Smooth muscle cell (in vitro differentiated cells): ENCODE data around the gene GOLGA6L10. TPM values are rescaled to one million over a fixed set of nuclear protein-coding genes. Genes with fewer than 3 reads are reported as not detected.

Experiments
- DNase-seq: peaks from one replicate; lab custom pipeline; 2025; ENCODE audit not compliant: unreplicated experiment; lab: John Stamatoyannopoulos, UW
- H2AFZ ChIP-seq: fragments of 200-600 bp; sonication (generic); 2 replicates; pipeline ENCODE4 v1.6.0; 2016; ENCODE audit warnings: antibody characterized with exemption, low read depth, mild to moderate bottlenecking
- H3F3A ChIP-seq: fragments of 200-600 bp; sonication (generic); 2 replicates; pipeline ENCODE4 v1.6.0; 2017; ENCODE audit warnings: antibody characterized with exemption, low read depth
- H3K27ac ChIP-seq: fragments of 200-600 bp; sonication (generic); 2 replicates; pipeline ENCODE4 v1.5.1; 2016; ENCODE audit warnings: low read depth, mild to moderate bottlenecking
- H3K27me3 ChIP-seq: fragments of 200-600 bp; sonication (generic); 2 replicates; pipeline ENCODE4 v1.6.1; 2016; ENCODE audit warnings: low read depth, mild to moderate bottlenecking
- H3K36me3 ChIP-seq: fragments of 200-600 bp; sonication (generic); 2 replicates; pipeline ENCODE4 v1.5.1; 2016; ENCODE audit warnings: low read depth
- H3K4me1 ChIP-seq: fragments of 200-600 bp; sonication (generic); 2 replicates; pipeline ENCODE4 v1.5.1; 2016; ENCODE audit warnings: low read depth
- H3K4me2 ChIP-seq: fragments of 200-600 bp; sonication (generic); 2 replicates; pipeline ENCODE4 v1.6.0; 2016; ENCODE audit warnings: mild to moderate bottlenecking
- H3K4me3 ChIP-seq: fragments of 200-600 bp; sonication (generic); 2 replicates; pipeline ENCODE4 v1.5.1; 2016; ENCODE audit warnings: mild to moderate bottlenecking
- H3K79me2 ChIP-seq: fragments of 200-600 bp; sonication (generic); 2 replicates; pipeline ENCODE4 v1.6.0; 2016; ENCODE audit warnings: low read depth, mild to moderate bottlenecking
- H3K9ac ChIP-seq: fragments of 200-600 bp; sonication (generic); 2 replicates; pipeline ENCODE4 v1.6.0; 2016; ENCODE audit warnings: low read depth
- H3K9me3 ChIP-seq: fragments of 200-600 bp; sonication (generic); replicated peaks from 2 replicates; pipeline ENCODE4 v1.5.1; 2016; ENCODE audit warnings: low read depth
- H4K20me1 ChIP-seq: fragments of 200-600 bp; sonication (generic); 2 replicates; pipeline ENCODE4 v1.6.0; 2016; ENCODE audit warnings: low read depth
- WGBS: methylation state at CpG from one replicate; pipeline ENCODE4 v1.1.7; 2016; ENCODE audit warnings: low lambda C conversion rate; 5-methylcytosine and 5-hydroxymethylcytosine counted together
- polyA plus RNA-seq: library from polyadenylated mRNA; unstranded; fragments of >200 nt; fragmentation: Nextera tagmentation; extraction: Ambion mirVana; gene quantifications from 2 replicates; pipeline ENCODE4 v1.2.1, GENCODE V29; 2016
- total RNA-seq: library from RNA; depleted of rRNA; stranded (reverse); fragments of >200 nt; gene quantifications from 2 replicates; pipeline ENCODE4 v1.2.3, GENCODE V29; 2014
- TF ChIP-seq, protein P1 (sequence below): fragments of 200-600 bp; sonication (generic); IDR thresholded peaks from 2 replicates; pipeline ENCODE4 v1.5.1; 2017; ENCODE audit warnings: borderline replicate concordance, mild to moderate bottlenecking, antibody characterized with exemption; ENCODE audit not compliant: insufficient read depth, poor library complexity, severe bottlenecking

The GOLGA6L10 gene
- total and polyA plus RNA-seq, 2 experiments from 2014 or later = 0.22 to 1.9 TPM

DNA sequence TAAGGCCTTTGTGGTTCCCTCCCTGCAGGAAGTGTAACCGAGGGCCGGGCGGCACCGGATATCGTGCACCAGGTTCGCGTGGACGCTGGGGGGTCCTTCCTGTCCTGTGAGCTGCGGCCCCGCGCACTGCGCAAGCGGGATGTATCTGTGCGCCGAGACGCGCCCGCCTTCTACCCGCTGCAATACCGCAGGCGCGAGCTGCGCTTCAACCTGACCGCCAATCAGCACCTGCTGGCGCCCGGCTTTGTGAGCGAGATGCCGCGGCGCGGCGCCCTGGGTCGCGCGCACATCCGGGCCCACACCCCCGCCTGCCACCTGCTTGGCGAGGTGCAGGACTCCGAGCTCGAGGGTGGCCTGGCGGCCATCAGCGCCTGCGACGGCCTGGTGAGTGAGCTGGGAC lies 50.8 kb downstream of the GOLGA6L10 start:
- no peaks in the 10 kb centered on the region for H3F3A ChIP-seq
- H3K9me3 ChIP-seq = no peaks in the 10 kb centered on the region
- H3K27ac ChIP-seq = no peak overlapping the region
- H2AFZ ChIP-seq = no peak overlapping the region
- no peaks in the 10 kb centered on the region for H3K4me1 ChIP-seq
- no peak overlapping the region for H3K9ac ChIP-seq
- WGBS = 97% methylated on average over 44 of the region's 44 CpGs
- H3K27me3 ChIP-seq = no peaks in the 10 kb centered on the region
- no peaks in the 10 kb centered on the region for H3K36me3 ChIP-seq
- no peaks in the 10 kb centered on the region for H3K79me2 ChIP-seq
- H4K20me1 ChIP-seq = no peaks in the 10 kb centered on the region
- no peak for DNase-seq
- H3K4me3 ChIP-seq = no peak overlapping the region
- TF ChIP-seq, protein P1, sequence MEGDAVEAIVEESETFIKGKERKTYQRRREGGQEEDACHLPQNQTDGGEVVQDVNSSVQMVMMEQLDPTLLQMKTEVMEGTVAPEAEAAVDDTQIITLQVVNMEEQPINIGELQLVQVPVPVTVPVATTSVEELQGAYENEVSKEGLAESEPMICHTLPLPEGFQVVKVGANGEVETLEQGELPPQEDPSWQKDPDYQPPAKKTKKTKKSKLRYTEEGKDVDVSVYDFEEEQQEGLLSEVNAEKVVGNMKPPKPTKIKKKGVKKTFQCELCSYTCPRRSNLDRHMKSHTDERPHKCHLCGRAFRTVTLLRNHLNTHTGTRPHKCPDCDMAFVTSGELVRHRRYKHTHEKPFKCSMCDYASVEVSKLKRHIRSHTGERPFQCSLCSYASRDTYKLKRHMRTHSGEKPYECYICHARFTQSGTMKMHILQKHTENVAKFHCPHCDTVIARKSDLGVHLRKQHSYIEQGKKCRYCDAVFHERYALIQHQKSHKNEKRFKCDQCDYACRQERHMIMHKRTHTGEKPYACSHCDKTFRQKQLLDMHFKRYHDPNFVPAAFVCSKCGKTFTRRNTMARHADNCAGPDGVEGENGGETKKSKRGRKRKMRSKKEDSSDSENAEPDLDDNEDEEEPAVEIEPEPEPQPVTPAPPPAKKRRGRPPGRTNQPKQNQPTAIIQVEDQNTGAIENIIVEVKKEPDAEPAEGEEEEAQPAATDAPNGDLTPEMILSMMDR = no peak
- no peak overlapping the region for H3K4me2 ChIP-seq

DNA sequence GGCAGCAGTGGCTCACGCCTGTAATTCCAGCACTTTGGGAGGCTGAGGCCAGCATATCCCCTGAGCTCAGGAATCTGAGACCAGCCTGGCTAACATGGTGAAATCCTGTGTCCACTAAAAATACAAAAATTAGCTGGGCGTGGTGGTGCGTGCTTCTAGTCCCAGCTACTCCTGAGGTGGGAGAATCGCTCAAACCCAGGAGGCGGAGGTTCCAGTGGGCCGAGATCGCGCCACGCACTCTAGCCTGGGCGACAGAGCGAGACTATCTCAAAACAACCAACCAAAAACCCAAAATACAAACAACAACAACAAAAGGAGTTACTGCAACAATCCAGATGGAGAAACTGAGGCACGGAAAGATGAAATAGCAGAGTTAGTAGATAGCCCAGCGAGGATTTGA lies 51.2 kb downstream of the GOLGA6L10 start:
- Histone ChIP-seq H3K27me3 (no peaks in the 10 kb centered on the region), H3F3A (no peaks in the 10 kb centered on the region), H3K9me3 (no peaks in the 10 kb centered on the region), H3K9ac (no peak overlapping the region), H3K79me2 (no peaks in the 10 kb centered on the region), H3K27ac (no peak overlapping the region), H3K36me3 (no peaks in the 10 kb centered on the region), H3K4me2 (no peak overlapping the region), H3K4me1 (no peaks in the 10 kb centered on the region), H3K4me3 (no peak overlapping the region), H2AFZ (no peak overlapping the region), H4K20me1 (no peaks in the 10 kb centered on the region)
- TF ChIP-seq, protein P1 = no peak
- no peak for DNase-seq
- 97% methylated on average over 13 of the region's 13 CpGs for WGBS

DNA sequence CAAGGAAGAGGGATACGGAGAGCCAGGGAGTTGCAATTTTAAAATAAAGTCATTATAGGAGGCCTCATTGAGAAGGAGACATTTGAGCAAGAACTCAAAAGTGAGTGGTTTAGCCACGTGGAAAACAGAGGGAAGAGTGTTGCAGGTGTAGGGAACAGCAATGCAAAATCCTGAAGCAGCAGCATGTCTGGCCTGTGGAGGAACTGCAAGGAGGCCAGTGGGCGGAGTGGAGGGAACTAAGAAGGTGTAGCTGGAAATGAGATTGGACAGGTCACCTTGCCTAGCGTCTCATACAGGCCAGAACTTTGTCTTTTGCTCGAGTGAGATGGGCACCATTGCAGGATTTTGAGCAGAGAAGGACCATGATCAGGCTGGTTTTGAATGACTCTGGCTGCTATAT lies 51.7 kb downstream of the GOLGA6L10 start:
- Histone ChIP-seq H3K79me2 (no peaks in the 10 kb centered on the region), H3K4me3 (no peak overlapping the region), H3K9ac (no peak overlapping the region), H2AFZ (no peak overlapping the region), H3K27me3 (no peaks in the 10 kb centered on the region), H3F3A (no peaks in the 10 kb centered on the region), H3K27ac (no peak overlapping the region), H3K4me2 (no peak overlapping the region), H4K20me1 (no peaks in the 10 kb centered on the region), H3K36me3 (no peaks in the 10 kb centered on the region), H3K4me1 (no peaks in the 10 kb centered on the region), H3K9me3 (no peaks in the 10 kb centered on the region)
- DNase-seq = no peak
- WGBS = 90% methylated on average over 5 of the region's 5 CpGs
- TF ChIP-seq, protein P1 = no peak

DNA sequence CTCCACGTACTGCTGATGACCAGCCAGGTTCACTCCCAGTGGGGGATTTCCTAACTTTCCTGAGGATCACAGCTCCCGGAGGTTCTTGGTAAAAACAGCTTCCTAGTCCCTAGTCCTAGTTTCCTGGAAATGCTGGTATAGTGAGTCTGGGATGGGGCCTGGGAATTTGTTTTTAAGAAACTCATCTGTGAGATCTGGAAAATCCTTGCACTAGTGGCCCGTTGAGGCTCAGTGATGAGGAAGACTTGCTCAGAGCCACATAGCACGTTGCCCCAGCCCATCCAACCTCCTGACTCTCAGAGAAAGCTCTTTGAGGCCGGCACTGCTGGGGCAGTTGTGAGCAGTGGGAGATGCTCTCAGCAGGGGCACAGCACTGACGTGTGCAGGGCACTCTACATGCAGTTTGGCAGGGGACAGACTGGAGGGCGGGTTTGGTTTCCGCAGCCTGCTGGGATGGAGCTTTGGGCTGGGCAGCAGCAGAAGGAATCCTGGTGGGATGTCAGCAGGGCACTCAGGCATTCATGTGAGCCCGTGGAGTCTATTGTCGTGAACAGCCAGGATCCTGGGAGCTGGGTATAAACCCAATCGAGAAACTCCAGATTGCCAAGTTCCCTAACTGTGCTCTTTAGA lies 55.1 kb downstream of the GOLGA6L10 start:
- Histone ChIP-seq H3K4me1 (no peaks in the 10 kb centered on the region), H3F3A (no peaks in the 10 kb centered on the region), H3K36me3 (no peaks in the 10 kb centered on the region), H3K79me2 (no peaks in the 10 kb centered on the region), H3K4me3 (no peak overlapping the region), H2AFZ (no peak overlapping the region), H3K27me3 (no peaks in the 10 kb centered on the region), H3K27ac (no peak overlapping the region), H3K4me2 (no peak overlapping the region), H4K20me1 (no peaks in the 10 kb centered on the region), H3K9ac (no peak overlapping the region), H3K9me3 (no peaks in the 10 kb centered on the region)
- TF ChIP-seq, protein P1 = no peak
- WGBS = 61% methylated on average over 11 of the region's 11 CpGs
- no peak for DNase-seq
